ENCODE measurements around the gene IGFBP7. TPM values are rescaled to one million over a fixed set of nuclear protein-coding genes. Genes with fewer than 3 reads are reported as not detected.
A peak's percentile ranks its signal among the peaks of the same experiment; 100 is the strongest.

IGFBP7 gene
- total and polyA plus RNA-seq, 7 experiments from 2014 or later, result 0.37 to 16.7 (median 0.80) TPM; not detected in 3

DNA sequence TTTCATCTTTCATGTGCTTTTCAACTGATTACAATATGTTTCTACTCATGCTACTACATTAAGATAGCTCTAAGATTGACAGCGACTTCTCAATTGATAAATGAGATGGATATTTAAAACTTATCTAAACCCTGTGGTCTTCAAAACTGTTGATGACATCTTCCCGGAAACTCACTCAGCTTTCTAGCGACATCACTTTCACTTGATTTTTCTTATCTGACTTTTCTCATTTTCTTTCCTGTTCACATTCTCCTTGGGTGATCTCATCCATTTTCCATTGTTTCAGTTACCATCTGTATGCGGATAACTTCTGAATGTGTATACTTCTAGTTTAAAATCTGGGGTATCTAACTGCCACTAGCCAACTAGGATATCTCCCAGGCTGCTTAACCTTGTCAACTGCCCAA, 128.4 kb downstream of the IGFBP7 start:
- H3K36me3 ChIP-seq (ENCODE audit: control insufficient read depth in 2 of 3, insufficient read depth in 3 of 3, low read length in 3 of 3), result peaks cover 0 to 26% (median 4%) of the 10 kb centered on the region in 3 experiments
- H3K27ac ChIP-seq (ENCODE audit: low read depth, low read length), result no peak overlapping the region
- peak overlapping the region in 8 of 9 donors; percentile 1 to 97 (median 50) for H3K27ac Mint-ChIP-seq
- CTCF ChIA-PET, result interaction anchor here (0.6 to 1.3 kb wide), 3 partner anchors 9 to 97 kb away, joined by 3 read pairs; no protein-coding TSS in a partner anchor
- H3K9me3 ChIP-seq (ENCODE audit: control insufficient read depth in 2 of 3, low read length in 3 of 3), result no peaks in the 10 kb centered on the region
- H3K36me3 Mint-ChIP-seq, result peaks cover 4 to 32% (median 20%) of the 10 kb centered on the region in 5 donors
- peaks cover 22 to 41% of the 10 kb centered on the region in 2 donors for H3K4me1 ChIP-seq (ENCODE audit: control insufficient read depth in 2 of 2, insufficient read depth in 2 of 2, low read length in 2 of 2)
- H3K27me3 ChIP-seq (ENCODE audit: control insufficient read depth in 2 of 2, insufficient read depth in 2 of 2, low read length in 2 of 2), result no peaks in the 10 kb centered on the region
- H3K4me1 Mint-ChIP-seq, result peaks cover 43 to 77% (median 62%) of the 10 kb centered on the region in 7 donors
- no peaks in the 10 kb centered on the region for H3K9me3 Mint-ChIP-seq
- ATAC-seq, result no peak
- POLR2A ChIA-PET, result interaction anchor here (6.3 kb wide), 1 partner anchor 73 kb away, joined by 142 read pairs; the partner anchor contains the start of gene REST
- intact Hi-C loops (cut with micrococcal nuclease), result no loop called here
- H3K4me3 ChIP-seq (ENCODE audit: low read length), result peak overlapping the region; percentile 2
- peaks cover 0 to 2% (median 0%) of the 10 kb centered on the region in 5 donors for H3K27me3 Mint-ChIP-seq
- H3K4me3 Mint-ChIP-seq, result peak overlapping the region; percentile 63 to 100 (median 98)
- DNase-seq, result no peak

Other genes starting within 250 kb of the IGFBP7 start
- 10 to 100 TPM; 55.7 to 86.4 (median 72.8) TPM for gene REST, start 202.5 kb downstream of the IGFBP7 start, total RNA-seq
- gene REST, start 202.5 kb downstream of the IGFBP7 start, polyA plus RNA-seq, result 100 to 1,000 TPM; 174 to 203 TPM
- 10 to 100 TPM; 13.6 to 23.0 (median 20.9) TPM for gene NOA1, start 132.8 kb downstream of the IGFBP7 start, total RNA-seq
- gene NOA1, start 132.8 kb downstream of the IGFBP7 start, polyA plus RNA-seq, result 10 to 100 TPM; 21.9 to 30.0 TPM
- gene POLR2B, start 131.5 kb downstream of the IGFBP7 start, total RNA-seq, result 100 to 1,000 TPM in 3 of 5 experiments, 10 to 100 TPM in 2; 74.6 to 130 (median 118) TPM
- gene POLR2B, start 131.5 kb downstream of the IGFBP7 start, polyA plus RNA-seq, result 10 to 100 TPM; 50.7 to 71.2 TPM

Data from naive thymus-derived CD4-positive, alpha-beta T cell (primary cell).